Measurements from ENCODE around the gene SOX13.
A peak's percentile ranks its signal among the peaks of the same experiment; 100 is the strongest.

The SOX13 gene

DNA sequence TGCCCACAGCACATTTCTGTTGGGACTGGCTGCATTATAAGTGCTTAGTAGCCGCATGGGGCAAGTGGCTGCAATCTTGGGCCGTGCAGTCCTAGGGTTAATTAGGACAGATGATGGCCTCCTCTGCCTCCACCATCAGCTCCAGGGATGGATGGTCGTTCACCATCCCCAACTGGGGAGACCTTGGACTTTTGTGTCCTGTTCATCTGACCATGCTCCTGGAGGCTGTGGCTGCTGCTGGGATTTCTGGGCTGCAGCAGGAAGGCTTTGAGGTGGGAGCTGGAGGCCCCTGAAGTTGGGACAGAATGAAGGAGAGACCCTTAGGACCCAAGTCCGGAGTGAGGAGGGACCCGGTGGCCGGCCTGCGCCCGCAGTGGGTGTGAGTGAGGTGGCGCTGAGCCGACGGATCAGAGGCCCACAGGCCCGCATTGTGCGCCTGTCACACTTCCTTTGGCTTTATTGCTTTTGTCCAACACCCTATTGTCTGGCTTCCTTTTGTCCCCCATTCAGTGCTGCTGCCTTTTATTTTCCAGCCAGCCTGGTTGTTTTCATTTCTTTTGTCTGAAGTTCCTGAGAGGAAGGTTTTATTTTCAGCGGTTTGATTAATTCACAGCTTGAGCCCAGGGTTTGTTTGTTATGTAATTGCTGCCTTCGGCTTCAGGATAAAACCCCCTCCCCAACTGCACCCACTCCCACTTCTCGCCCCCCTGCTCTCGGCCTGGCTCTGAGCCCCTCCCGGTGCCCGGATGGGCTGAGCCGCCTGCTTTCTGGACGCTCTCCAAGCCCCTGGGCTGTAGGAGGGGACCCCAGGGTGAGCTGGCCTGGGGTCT, 35.6 kb downstream of the SOX13 start:
- DNase-seq (ENCODE audit: low read depth), result no peak

DNA sequence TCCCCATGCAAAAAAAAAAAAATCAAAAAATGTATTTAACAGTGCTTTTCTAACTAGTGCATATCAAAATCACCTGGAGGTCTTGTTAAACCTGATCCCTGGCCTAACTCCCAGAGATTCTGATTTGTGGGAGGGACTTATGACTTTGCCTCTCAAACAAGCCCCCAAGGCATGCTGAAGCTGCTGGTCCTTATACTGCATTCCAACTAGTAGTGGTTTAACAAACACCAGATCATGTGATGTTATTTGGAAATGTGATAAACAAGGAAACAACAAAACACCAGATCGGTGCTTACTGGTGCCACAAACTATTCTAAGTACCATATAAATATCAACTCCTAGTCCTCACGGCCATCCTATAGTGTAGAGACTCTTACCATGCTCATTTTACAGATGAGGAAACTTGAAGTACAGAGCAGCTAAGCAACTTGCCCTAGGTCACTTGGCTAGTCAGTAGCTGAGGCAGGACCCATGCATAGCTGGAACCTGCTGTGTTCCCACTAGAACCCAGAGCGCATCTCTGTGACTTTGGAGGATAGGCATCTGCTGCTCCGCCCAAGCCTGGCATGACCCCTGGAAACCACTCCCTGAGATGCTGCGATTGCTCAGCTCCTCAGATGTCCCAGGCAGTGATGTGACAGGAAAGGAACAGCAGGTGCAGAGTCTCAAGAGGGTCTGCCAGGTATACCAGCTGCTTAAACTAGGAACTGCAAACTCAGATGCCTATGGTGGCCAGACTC, 38.1 kb downstream of the SOX13 start:
- DNase-seq (ENCODE audit: low read depth), result no peak

DNA sequence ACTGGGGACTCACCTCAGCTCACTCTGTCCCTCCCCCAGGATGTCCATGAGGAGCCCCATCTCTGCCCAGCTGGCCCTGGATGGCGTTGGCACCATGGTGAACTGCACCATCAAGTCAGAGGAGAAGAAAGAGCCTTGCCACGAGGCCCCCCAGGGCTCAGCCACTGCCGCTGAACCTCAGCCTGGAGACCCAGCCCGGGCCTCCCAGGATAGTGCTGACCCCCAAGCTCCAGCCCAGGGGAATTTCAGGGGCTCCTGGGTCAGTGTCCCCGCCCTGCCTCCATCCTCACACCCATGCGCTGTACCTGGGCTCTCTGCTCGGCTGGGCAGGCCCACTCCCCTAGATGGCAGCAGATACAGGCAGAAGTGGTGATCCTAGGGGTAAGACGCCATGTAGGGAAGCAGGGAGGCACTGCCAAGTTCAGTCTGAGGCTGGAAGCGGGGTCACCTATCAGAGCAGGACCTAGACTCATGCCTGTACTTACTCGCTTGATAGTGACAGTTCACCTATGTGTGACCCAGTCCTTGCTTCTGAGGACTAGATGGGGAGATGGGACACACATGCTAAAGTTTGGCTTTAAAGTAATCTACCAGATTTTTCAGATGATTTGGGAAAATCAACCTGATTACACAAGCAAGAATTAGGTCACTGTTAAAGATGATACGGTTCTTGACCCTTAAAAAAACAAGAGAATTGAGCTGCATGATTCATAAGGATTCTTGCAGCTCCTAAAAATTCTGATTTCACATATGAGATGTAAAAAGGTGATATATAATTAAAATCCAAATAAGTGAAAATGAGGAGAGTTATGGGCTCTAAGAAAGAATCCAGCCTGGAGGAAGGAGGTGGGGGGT, 40.2 kb downstream of the SOX13 start:
- DNase-seq (ENCODE audit: low read depth), result no peak

DNA sequence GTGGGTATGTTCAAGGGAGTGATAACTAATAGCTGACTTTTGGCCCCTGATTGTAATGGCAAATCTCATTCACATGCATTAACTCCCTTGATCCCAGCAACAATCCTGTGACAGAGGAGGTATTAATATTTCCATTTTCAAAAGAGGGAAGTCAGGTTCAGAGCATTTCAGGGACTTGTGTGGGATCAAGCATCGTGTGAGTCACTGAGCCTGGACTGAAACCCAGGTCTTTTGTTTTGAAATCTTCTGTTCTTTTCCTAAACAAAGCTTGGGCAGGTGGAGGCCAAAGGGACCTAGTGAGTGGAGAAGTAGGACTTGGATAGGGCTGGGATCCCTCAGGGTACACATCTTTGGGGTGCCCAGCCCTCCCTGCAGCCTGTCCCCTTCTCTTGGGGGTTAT, 41.0 kb downstream of the SOX13 start:
- DNase-seq (ENCODE audit: low read depth), result no peak

DNA sequence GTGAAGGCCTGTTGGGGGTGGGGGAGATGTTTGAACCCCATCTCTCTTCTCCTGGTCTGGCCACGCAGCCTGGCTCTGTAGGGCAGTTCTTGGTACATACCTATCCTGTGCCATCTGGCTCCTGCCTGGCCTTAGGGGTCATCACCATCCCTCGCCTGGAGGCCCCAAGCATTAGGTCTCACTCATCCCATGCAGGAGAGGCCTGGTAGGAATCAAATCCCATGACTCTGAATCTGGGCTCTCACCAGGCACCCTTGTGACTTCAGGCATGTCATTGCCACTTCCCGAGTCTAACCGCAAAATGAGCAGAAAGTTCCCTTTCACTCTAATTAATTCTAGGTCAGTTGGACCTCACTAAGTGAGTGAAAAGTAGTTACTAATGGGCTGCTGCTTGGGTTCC, 41.7 kb downstream of the SOX13 start:
- DNase-seq (ENCODE audit: low read depth), result no peak

DNA sequence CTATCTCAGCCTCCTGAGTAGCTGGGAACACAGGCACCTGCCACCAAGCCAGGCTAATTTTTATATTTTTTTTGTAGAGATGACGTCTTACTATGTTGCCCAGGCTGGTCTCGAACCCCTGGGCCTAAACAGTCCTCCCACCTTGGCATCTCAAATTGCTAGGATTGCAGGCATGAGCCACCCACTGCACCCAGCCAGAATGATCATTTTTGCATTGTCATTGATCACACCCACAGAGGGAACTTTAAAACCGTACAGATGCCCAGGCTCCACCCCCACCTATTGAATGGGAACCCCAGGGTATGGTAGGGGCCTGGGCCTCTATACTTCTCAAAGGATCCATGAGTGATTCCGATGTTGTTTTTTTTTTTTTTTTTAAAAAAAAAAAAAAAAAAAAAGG, 42.2 kb downstream of the SOX13 start:
- DNase-seq (ENCODE audit: low read depth), result no peak

DNA sequence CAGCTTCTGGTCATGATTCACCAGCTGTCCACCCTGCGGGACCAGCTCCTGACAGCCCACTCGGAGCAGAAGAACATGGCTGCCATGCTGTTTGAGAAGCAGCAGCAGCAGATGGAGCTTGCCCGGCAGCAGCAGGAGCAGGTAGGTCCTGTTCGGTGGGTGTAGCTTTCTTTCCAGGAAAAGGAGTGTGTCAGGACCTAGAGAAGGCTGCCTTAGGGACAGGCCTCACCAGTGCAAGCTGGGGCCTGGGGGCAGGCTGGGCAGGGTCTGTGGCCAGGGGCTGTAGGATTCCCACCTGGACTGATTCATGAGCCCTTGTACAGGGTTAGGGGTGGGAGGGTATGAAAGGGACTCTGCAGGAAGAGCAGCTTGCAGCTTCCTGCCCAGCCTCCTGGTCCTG, 43.6 kb downstream of the SOX13 start:
- DNase-seq (ENCODE audit: low read depth), result no peak

DNA sequence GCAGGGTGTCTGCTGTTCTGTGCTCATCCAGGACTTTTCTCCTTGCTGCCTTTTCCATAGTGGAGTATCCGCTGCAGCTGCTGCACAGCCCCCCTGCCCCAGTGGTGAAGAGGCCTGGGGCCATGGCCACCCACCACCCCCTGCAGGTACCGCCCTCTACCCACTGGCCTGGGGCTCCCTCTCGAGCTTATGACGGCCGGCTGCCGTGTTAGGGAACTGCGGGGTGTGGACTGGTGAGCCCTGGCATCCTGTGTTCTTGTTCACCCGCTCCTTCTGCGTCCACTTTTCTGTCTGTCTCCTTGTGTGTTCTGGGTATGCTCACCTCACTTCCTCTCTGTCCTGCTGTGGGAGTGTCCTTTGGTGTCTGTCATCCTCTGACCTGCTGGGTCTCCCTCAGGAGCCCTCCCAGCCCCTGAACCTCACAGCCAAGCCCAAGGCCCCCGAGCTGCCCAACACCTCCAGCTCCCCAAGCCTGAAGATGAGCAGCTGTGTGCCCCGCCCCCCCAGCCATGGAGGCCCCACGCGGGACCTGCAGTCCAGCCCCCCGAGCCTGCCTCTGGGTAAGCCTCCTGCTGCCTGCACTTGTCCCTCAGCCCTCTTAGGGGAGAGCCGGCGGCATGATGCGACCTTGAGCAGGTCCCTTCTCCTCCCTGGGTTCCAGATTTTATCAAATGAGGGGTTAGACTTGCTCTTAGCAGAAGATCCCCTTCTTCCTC, 49.1 kb downstream of the SOX13 start:
- DNase-seq (ENCODE audit: low read depth), result no peak

DNA sequence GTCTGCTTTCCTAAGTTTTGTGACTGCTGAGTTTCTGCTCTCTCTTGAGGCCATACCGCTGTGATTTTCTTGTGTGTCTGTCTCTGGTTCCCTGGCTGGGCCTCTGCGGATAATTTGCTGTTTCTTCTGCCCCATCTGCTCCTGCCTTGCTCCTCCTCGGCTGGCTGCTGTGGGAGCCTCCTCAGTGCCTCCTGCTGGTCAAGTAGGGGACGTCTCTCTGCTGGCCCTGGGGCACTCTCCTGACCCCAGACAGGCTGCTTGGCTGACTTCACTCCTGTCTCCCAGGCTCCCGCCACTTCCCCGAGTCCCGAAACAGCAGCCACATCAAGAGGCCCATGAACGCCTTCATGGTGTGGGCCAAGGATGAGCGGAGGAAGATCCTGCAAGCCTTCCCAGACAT, 50.5 kb downstream of the SOX13 start:
- no peak for DNase-seq (ENCODE audit: low read depth)

DNA sequence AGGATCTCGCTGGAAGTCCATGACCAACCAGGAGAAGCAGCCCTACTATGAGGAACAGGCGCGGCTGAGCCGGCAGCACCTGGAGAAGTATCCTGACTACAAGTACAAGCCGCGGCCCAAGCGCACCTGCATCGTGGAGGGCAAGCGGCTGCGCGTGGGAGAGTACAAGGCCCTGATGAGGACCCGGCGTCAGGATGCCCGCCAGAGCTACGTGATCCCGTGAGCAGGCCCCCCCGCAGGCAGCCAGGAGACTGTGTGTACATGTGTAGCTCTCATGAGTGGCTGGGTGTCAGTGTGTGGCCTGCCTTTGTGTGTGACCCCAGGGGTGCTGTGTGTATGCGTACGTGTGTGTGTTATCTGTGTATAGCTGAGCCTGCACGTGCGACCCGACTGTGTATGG, 51.7 kb downstream of the SOX13 start:
- no peak for DNase-seq (ENCODE audit: low read depth)

DNA sequence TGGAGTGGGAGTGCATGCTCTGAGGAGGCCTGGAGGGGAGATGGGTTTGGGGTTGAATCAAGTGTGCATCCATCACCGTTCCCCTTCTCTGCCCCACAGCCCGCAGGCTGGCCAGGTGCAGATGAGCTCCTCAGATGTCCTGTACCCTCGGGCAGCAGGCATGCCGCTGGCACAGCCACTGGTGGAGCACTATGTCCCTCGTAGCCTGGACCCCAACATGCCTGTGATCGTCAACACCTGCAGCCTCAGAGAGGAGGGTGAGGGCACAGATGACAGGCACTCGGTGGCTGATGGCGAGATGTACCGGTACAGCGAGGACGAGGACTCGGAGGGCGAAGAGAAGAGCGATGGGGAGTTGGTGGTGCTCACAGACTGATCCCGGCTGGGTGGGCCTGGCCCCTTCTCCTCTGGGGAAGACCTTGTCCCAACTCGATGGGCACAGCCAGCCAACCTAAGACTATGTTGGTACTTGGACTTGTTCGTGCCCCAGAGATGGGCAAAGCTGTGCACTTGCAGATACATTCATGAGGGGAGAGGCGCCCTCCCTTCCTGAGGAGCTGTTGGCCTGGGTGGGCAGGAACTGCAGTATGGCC, 52.9 kb downstream of the SOX13 start:
- DNase-seq (ENCODE audit: low read depth), result no peak

DNA sequence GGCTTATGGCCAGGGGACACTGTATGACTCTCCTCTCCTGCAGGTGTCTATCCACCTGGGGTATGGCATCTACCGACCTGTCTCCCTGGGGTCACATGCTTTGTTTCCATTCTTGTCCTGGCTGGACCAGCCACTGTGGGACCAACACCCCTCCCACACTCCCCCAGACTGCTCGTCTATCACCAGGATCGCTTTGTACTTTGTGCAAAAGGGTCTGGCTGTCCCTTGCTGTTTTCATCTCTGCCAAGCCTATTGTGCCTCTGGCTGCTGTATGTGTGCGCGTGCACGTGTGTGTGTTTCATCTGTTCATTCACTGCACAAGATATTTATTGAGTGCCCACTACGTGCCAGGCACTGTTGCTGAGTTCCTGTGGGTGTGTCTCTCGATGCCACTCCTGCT, 53.5 kb downstream of the SOX13 start:
- no peak for DNase-seq (ENCODE audit: low read depth)

DNA sequence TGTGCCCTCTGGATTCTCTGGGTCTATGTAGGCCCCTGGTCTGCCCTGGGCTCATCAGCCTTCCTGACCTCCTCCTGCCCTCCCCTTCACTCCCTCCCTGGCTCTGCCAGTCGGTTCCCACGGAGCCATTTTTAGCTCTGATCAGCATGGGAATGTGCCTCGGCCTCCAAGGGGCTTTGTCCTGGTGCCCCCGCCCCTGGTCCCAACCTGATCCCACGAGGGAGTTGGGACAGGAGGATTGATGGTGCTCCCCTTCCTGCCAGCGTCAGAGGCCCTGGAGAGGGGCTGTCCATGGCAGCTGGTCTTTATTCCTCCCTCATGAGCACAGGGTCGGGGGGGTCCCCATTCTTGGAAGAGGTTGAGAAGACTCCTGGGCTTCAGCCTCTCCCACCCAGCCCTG, 54.0 kb downstream of the SOX13 start:
- DNase-seq (ENCODE audit: low read depth), result no peak

DNA sequence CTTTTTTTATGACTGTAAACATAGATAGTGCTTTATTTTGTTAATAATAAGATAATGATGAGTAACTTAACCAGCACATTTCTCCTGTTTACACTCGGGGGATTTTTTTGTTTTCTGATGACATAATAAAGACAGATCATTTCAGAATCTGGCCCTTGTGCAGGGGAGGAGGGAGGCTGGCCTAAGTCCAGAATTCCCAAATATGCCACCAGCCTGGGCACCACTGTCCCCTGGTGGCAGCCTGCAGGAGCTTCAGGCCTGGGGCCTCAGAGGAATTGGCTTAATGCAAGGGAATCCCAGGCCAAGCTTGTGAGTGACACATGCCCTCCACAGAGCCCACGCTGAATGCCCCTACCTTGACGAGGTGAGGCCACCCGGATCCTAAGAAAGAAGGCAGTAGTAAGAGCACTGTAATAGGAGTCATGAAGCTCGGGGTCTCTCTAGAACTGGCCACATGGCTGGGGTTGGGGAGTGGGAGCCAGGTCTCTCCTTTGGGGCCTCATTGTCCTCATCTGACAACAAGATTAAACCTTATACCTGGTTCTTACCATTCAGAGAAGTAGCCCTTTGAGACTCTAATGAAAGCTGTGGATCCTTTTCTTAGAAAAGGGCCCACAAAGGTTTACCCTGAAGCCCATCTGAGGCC, 54.8 kb downstream of the SOX13 start:
- DNase-seq (ENCODE audit: low read depth), result no peak

DNA sequence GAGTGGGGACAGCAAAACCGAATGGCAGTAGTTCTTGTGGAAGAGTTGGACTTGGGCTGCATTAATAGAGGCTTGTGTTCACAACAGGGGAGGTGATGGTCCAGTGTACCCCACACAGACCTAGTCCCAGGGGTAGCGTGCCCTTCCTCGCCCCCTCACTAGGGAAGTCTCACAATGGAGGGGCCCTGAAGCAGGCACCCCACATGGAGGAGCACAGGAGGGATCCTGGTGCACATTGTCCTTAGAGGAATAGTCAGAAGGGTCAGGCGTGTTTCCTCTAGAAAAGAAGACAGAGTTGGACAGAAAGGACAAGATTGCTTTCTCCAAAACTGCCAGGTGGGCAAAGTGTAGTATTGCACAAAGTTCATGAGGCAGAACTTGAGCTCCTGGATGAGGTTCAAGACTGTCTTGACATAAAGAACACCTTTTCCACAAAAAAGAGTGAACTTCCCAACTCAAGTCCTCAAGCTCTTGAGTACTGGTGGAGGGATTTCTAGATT, 55.6 kb downstream of the SOX13 start:
- DNase-seq (ENCODE audit: low read depth), result no peak

DNA sequence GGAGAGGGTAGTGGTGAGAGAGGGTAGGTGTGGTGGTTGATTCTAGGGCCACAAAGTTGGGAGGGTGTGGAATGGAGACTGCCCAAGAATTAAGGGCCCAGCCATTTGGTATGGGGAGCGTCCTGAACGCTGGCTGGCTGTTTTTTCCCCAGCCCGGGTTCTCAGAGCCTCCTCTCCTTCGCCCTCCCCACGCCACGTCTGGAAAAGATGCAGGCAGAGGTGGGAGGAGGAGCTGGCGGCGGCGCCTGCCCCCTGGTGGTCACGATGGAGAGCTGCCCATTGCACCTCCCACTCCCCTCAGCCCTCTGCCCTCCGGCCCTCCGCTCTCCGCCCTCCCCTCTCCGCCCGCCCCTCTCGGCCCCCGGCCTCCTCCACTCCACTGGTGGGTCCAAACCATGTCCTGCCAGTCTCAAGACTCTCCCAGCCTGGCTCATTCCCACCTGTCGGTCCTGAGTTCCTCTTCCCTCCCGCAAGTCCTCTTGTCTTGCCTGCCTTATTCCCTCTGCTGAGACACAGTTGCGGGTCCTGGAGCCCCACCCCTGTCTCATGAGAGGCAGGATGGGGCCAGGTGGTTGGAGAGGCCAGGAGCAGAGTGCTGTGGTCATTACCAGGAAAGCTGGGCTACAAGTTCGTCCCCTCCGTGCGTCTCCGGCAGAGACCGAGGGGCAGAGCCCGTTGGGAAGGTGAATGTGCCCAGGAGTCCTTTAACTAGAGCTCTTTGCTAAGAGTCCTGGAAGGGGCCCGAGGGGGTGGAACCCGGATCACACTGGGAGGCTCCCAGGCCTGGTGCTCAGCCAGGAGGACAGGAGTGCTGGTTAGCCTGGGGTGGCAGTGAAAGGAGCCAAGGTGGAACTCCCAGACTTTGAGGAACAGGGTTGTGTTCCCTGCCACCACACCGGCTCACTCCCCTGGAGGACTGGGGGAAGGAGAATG, 56.3 kb downstream of the SOX13 start:
- DNase-seq (ENCODE audit: low read depth), result peak; percentile 34

DNA sequence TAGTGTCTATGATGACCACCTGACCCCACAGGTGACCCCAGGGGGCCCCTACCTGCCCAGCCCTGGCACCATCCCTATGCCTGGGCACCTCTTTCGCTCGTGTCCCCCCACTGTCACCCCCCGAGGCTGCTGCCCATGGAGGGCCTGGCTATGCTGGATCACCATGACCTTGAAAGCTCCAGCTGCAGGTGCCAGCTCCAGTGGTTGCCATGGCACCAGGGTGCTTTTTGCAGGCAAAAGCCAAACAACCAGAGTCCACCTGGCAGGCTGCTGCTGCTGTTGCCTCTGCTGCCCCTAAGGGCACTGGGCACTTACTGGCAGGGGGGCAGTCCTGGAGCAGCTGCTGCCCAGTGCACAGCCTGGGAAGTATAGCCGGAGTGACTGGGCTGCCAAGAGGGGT, 57.3 kb downstream of the SOX13 start:
- DNase-seq (ENCODE audit: low read depth), result no peak

DNA sequence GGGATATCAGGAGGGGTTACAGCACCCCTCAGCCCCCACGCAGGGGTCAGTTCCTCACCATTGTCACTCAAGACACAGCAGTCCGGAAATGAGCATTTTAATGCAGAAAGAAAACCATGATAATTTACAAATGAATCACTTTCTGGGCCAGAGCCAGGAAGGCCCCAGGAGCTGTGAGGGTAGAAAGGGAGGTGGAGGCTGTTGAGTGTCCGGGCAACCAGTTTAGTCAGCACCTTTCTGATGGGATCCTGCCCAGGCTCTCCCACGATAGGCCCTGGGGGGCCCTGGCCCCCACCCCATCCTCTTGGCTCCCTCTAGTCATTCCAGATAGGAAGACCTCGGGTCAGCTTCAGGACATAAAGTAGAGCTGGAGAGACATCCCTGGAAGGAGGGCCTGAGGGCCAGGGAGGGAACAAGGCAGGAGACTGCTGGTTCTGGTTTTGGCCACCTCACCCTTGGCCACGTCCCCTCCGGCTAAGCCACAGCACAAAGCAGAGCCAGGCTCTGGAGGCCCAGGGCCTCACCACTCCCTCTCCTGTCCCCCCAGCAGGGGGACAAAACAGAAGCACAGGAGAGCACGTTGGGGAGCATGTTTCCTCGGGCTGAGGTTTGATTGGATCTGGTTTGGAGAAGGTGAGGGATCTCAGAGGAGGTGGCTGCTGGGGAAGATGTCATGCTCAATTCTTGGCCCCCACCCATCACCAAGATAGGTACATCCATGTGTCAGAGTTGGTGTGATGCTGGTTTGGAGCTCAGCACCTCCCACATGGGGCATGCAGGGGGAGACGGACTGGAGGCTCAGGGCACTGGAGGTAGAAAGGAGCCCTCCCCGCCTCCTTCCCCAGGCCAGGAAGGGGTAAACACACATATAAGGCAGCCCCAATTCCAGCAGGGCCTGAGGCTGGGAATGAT, 58.3 kb downstream of the SOX13 start:
- DNase-seq (ENCODE audit: low read depth), result no peak

DNA sequence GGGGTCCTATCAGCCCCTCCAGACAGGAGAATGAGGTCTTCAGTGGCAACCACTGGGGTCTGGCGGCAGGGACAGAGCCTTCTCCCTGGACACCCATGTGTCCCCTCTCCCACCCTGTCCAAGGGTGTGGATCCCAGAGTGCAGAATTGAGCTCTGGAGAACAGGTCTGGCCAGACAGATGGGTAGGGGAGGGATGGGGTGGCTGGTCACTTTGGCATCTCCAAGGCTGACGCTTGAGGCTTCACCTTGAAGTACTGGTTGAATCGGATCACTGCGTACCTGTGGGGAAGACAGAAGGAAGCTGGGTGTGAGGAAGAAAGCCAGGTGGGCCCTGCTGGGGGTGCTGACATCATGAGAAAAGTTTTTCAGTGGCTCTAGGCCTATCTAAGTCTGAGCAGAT, 59.1 kb downstream of the SOX13 start:
- no peak for DNase-seq (ENCODE audit: low read depth)

Data from activated T-cell treated with anti-CD3 and anti-CD28 coated beads for 1 hour (primary cell).